NCI-H2196 treated with DMSO at 0.1 percent for 48 hours (cell line): Measurements from ENCODE around the gene EXOSC9.

Source experiments
- DNase-seq: peaks from one replicate; lab custom pipeline; 2025; ENCODE audit not compliant: unreplicated experiment; lab: John Stamatoyannopoulos, UW

Gene EXOSC9

GRCh38 chr4:121823505-121824170 is 22.5 kb downstream of the EXOSC9 start, which contains the start of gene CCNA2:
TSS of gene CCNA2 (minus strand) at chr4:121823883. CDS start at chr4:121823628, 255 bp downstream.
- peak; percentile 66 for DNase-seq

DNA sequence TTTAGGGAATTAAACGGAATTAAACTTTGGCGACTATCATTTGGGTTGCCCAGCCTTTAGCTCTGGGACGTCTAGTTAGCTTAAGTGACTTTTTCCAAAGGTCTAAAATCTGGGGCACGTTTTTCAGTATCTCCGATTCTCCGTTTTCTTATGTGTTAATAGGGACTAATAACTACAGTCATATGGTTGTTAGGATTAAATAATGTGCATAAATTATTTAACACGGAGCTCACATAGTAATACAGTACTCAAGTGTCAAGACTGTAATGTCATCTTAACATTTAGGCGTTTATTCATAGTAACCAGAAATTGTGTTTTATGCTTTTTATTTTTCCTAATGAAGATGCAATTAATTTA is 23.0 kb downstream of the EXOSC9 start:
- no peak for DNase-seq

- DNase-seq, result no peak
Measured at GRCh38 chr4:121824950-121825349, 23.8 kb downstream of the EXOSC9 start.

- DNase-seq, result no peak
Measured at GRCh38 chr4:121827853-121828252, 26.7 kb downstream of the EXOSC9 start.

DNA sequence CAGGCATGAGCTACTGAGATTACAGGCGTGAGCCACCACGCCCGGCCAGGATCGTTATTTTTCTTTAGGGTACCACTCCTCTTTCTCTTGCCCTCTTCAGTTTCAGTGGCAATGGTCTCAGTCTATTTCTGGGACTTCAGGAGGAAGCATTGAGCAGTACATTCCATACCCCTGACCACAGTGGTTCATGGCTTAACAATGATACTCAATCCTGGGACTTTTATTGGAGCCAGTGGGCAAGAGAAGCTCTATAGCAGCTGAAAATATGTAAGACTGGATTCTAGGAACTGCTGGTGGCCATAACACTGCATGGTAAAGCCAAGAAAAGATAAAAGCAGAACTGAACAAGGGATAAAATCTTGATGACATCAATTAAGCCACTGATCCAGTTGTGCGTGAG is 28.4 kb downstream of the EXOSC9 start:
- DNase-seq, result no peak

DNA sequence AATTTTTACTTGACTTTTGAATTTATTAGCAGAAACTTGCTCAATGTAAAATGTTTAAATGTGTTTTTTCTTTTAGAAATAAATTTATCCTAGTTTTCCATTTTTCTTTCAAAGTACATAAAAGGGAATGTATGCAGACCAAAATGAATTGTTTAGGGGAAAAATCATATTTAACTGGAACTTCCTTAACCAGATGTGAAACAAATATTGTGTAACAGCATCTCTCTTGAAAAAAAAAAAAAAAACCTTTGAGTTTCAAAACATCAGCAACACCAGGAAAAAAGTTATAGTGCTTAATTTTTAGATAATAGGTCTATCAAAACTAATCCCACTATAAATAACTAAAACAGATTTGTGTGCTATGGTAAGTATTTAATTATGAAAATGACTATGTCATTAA is 37.0 kb downstream of the EXOSC9 start:
- no peak for DNase-seq

GRCh38 chr4:121842862-121843261 is 41.7 kb downstream of the EXOSC9 start:
- no peak for DNase-seq

- no peak for DNase-seq
Measured at GRCh38 chr4:121846662-121847061, 45.5 kb downstream of the EXOSC9 start.

- DNase-seq, result no peak
Measured at GRCh38 chr4:121851354-121851753, 50.2 kb downstream of the EXOSC9 start.

- DNase-seq, result no peak
Measured at GRCh38 chr4:121860121-121860520, 59.0 kb downstream of the EXOSC9 start.

DNA sequence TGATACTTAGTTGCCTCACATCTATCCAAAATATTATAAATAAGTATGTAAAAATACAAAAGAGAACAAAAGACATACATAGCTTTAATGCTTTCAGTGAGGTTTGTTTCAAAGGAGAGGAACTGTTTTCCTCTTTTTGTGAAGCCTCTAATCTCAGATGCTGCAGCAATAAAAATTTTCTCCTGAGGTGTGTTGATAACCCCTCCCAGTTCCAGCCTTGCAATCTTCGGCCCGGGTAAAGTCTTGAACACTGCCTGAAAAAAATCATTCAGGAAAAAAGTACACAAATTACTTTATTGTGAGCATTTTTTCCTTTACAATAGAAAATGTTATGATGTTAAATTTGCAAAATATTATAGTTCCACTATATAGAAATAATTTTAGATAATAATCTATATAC is 60.3 kb downstream of the EXOSC9 start:
- DNase-seq, result no peak

DNA sequence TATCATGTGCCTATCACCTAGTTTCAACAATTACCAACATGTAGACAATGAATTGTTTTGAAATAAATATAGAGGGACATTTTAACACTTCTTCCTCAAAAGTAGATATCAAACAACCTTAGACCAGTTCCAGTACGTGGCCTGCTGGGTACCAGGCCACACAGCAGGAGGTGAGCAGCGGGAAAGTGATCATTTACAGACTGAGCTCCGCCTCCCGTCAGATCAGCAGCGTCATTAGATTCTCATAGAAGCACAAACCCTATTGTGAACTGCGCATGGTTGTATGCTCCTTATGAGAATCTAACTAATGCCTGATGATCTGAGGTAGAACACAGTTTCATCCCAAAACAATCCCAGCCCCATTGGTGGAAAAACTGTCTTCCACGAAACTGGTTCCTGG is 62.7 kb downstream of the EXOSC9 start:
- no peak for DNase-seq
